Neural cell (in vitro differentiated cells): ENCODE data around the gene TMEM164. TPM values are rescaled to one million over a fixed set of nuclear protein-coding genes. Genes with fewer than 3 reads are reported as not detected.

Source experiments
- H2AFZ ChIP-seq: fragments of 200-600, 300-800 bp; sonication (generic), shearing (Covaris generic); 2 replicates; pipeline ENCODE4 v1.6.0; 2014; ENCODE audit warnings: low read depth, mild to moderate bottlenecking, antibody characterized with exemption, low read length, moderate library complexity
- H3F3A ChIP-seq: fragments of 200-600 bp; shearing (Covaris generic); 2 replicates; pipeline ENCODE4 v1.6.1; 2016; ENCODE audit warnings: mild to moderate bottlenecking, moderate library complexity, mixed read lengths, antibody characterized with exemption, low read length; ENCODE audit not compliant: insufficient read depth, poor library complexity, severe bottlenecking
- H3K27ac ChIP-seq: fragments of 200-600, 300-800 bp; sonication (generic), shearing (Covaris generic); 2 replicates; pipeline ENCODE4 v1.5.1; 2014; ENCODE audit warnings: mild to moderate bottlenecking, low read length, moderate library complexity
- H3K27me3 ChIP-seq: fragments of 300-800, 200-600 bp; sonication (generic), shearing (Covaris generic); 2 replicates; pipeline ENCODE4 v1.6.0; 2014; ENCODE audit warnings: mild to moderate bottlenecking, low read depth, low read length, moderate library complexity; ENCODE audit not compliant: insufficient read depth
- H3K36me3 ChIP-seq: fragments of 300-800, 200-600 bp; sonication (generic), shearing (Covaris generic); 2 replicates; pipeline ENCODE4 v1.5.1; 2014; ENCODE audit warnings: mild to moderate bottlenecking, antibody characterized with exemption, low read length, moderate library complexity; ENCODE audit not compliant: insufficient read depth
- H3K4me2 ChIP-seq: fragments of 300-800, 200-600 bp; sonication (generic), shearing (Covaris generic); 2 replicates; pipeline ENCODE4 v1.6.0; 2014; ENCODE audit warnings: mild to moderate bottlenecking, low read length
- H3K4me3 ChIP-seq: fragments of 300-800, 200-600 bp; sonication (generic), shearing (Covaris generic); 2 replicates; pipeline ENCODE4 v1.5.1; 2014; ENCODE audit warnings: mild to moderate bottlenecking, low read length, moderate library complexity
- H3K79me2 ChIP-seq: fragments of 200-600 bp; shearing (Covaris generic); replicated peaks from 2 replicates; pipeline ENCODE4 v1.6.0; 2014; ENCODE audit warnings: mild to moderate bottlenecking, low read length, moderate library complexity; ENCODE audit not compliant: insufficient read depth
- H3K9ac ChIP-seq: fragments of 300-800, 200-600 bp; sonication (generic), shearing (Covaris generic); 2 replicates; pipeline ENCODE4 v1.6.1; 2016; ENCODE audit warnings: mild to moderate bottlenecking, low read length, mixed read lengths
- H3K9me2 ChIP-seq: fragments of 200-600 bp; shearing (Covaris generic); 2 replicates; pipeline ENCODE4 v1.6.1; 2016; ENCODE audit warnings: mild to moderate bottlenecking, low read length, mixed read lengths; ENCODE audit not compliant: insufficient read depth
- H3K9me3 ChIP-seq: fragments of 200-600, 300-800 bp; sonication (generic), shearing (Covaris generic); 2 replicates; pipeline ENCODE4 v1.6.1; 2016; ENCODE audit warnings: mild to moderate bottlenecking, mixed run types, low read length, moderate library complexity, mixed read lengths
- H4K20me1 ChIP-seq: fragments of 200-600 bp; shearing (Covaris generic); 2 replicates; pipeline ENCODE4 v1.6.1; 2016; ENCODE audit warnings: mild to moderate bottlenecking, mixed run types; ENCODE audit not compliant: insufficient read depth
- EP300 ChIP-seq: fragments of 450-650 bp; conservative IDR thresholded peaks from 2 replicates; pipeline ENCODE4 v1.6.1; 2014; ENCODE audit warnings: antibody characterized with exemption, mild to moderate bottlenecking, moderate library complexity; ENCODE audit not compliant: poor library complexity, severe bottlenecking
- EZH2 ChIP-seq: fragments of 200-600, 300-800 bp; shearing (Covaris generic), sonication (generic); IDR thresholded peaks from 2 replicates; pipeline ENCODE4 v1.6.1; 2014; ENCODE audit warnings: antibody characterized with exemption, low read length, borderline replicate concordance, mild to moderate bottlenecking; ENCODE audit not compliant: insufficient read depth, poor library complexity, severe bottlenecking
- MXI1 ChIP-seq: fragments of 450-650 bp; conservative IDR thresholded peaks from 2 replicates; pipeline ENCODE4 v1.6.1; 2014; ENCODE audit warnings: antibody characterized with exemption, mild to moderate bottlenecking; ENCODE audit not compliant: poor library complexity, severe bottlenecking
- POLR2AphosphoS5 ChIP-seq: IDR thresholded peaks from 2 replicates; pipeline ENCODE4 v1.6.1; 2012
- RAD21 ChIP-seq: fragments of 450-650 bp; conservative IDR thresholded peaks from 2 replicates; pipeline ENCODE4 v1.6.1; 2014; ENCODE audit warnings: antibody characterized with exemption, mild to moderate bottlenecking, moderate library complexity
- REST ChIP-seq: IDR thresholded peaks from 2 replicates; pipeline ENCODE4 v1.6.1; 2012; ENCODE audit warnings: borderline replicate concordance
- SMC3 ChIP-seq: fragments of 450-650 bp; conservative IDR thresholded peaks from 2 replicates; pipeline ENCODE4 v1.6.1; 2014; ENCODE audit warnings: antibody characterized with exemption, mild to moderate bottlenecking, moderate library complexity; ENCODE audit not compliant: poor library complexity
- TAF1 ChIP-seq: IDR thresholded peaks from 2 replicates; pipeline ENCODE4 v1.6.1; 2012; ENCODE audit warnings: low read depth
- polyA plus RNA-seq: library from polyadenylated mRNA; depleted of rRNA; stranded (reverse); fragments of >200 nt; gene quantifications from 2 replicates; pipeline ENCODE4 v1.2.3, GENCODE V29; 2014
- TF ChIP-seq, protein P1 (sequence below): fragments of 450-650 bp; IDR thresholded peaks from 2 replicates; pipeline ENCODE4 v1.5.1; 2014; ENCODE audit warnings: antibody characterized with exemption, mild to moderate bottlenecking, moderate library complexity; ENCODE audit not compliant: poor library complexity, severe bottlenecking

The TMEM164 gene
- polyA plus RNA-seq, 1 donor from 2014 or later = 52.8 TPM

DNA sequence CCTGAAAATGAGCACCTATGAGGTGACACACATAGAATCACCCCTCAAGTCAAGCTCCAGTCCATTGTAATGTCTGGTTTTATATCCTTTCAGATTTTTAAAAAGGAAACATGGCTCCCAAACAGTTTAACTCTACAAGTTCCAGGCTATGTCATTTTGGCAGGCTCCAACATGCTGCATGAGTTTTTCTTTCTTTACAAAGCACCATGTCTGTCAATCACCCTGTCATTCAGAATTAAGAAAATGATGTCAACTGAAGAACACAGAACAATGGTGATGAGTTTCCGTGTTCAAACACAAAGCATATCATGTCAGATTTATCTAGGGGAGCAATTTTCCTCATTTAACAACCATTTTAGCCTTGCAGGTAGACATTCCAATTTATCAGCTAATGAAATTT, 208.4 kb downstream of the TMEM164 start:
- H3K4me3 ChIP-seq = no peak overlapping the region
- no peaks in the 10 kb centered on the region for H3K79me2 ChIP-seq
- no peaks in the 10 kb centered on the region for H3K27me3 ChIP-seq
- H3K9me2 ChIP-seq = no peaks in the 10 kb centered on the region
- H3F3A ChIP-seq = no peaks in the 10 kb centered on the region
- no peaks in the 10 kb centered on the region for H4K20me1 ChIP-seq
- H3K27ac ChIP-seq = no peak overlapping the region
- no peak overlapping the region for H2AFZ ChIP-seq
- H3K9me3 ChIP-seq = no peaks in the 10 kb centered on the region
- H3K36me3 ChIP-seq = no peaks in the 10 kb centered on the region
- H3K4me2 ChIP-seq = no peak overlapping the region
- no peak overlapping the region for H3K9ac ChIP-seq
- TF ChIP-seq EP300 = no peak
- no peak for TF ChIP-seq MXI1
- TF ChIP-seq SMC3 = no peak
- TF ChIP-seq TAF1 = no peak
- TF ChIP-seq, protein P1, sequence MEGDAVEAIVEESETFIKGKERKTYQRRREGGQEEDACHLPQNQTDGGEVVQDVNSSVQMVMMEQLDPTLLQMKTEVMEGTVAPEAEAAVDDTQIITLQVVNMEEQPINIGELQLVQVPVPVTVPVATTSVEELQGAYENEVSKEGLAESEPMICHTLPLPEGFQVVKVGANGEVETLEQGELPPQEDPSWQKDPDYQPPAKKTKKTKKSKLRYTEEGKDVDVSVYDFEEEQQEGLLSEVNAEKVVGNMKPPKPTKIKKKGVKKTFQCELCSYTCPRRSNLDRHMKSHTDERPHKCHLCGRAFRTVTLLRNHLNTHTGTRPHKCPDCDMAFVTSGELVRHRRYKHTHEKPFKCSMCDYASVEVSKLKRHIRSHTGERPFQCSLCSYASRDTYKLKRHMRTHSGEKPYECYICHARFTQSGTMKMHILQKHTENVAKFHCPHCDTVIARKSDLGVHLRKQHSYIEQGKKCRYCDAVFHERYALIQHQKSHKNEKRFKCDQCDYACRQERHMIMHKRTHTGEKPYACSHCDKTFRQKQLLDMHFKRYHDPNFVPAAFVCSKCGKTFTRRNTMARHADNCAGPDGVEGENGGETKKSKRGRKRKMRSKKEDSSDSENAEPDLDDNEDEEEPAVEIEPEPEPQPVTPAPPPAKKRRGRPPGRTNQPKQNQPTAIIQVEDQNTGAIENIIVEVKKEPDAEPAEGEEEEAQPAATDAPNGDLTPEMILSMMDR = no peak
- no peak for TF ChIP-seq REST
- TF ChIP-seq EZH2 = no peak
- no peak for TF ChIP-seq RAD21
- TF ChIP-seq POLR2AphosphoS5 = no peak

DNA sequence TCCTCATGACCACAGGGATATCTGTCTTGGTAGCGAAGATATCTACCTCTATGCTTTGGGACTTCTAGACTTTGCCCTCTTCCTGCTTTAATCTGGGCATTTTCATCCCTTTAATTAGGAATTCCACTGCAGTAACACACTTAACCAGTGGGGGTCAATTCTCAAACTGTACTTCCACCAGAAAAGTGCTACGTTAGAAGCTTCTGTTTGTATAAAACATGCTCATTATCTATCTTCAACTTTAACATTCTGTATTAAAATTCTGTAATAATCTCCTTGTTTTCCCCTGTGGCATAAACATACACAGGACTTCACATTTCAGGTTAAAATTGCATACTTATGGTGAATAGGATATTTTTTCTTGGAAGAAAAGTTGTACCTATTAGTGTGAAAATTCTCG, 209.4 kb downstream of the TMEM164 start:
- Histone ChIP-seq H2AFZ (no peak overlapping the region), H3K4me2 (no peak overlapping the region), H3K27me3 (no peaks in the 10 kb centered on the region), H3K27ac (no peak overlapping the region), H3K36me3 (no peaks in the 10 kb centered on the region), H4K20me1 (no peaks in the 10 kb centered on the region), H3K9me3 (no peaks in the 10 kb centered on the region), H3K79me2 (no peaks in the 10 kb centered on the region), H3K9me2 (no peaks in the 10 kb centered on the region), H3K9ac (no peak overlapping the region), H3K4me3 (no peak overlapping the region), H3F3A (no peaks in the 10 kb centered on the region)
- no peak for TF ChIP-seq TAF1
- TF ChIP-seq, protein P1 = no peak
- no peak for TF ChIP-seq RAD21
- no peak for TF ChIP-seq REST
- TF ChIP-seq MXI1 = no peak
- TF ChIP-seq EZH2 = no peak
- TF ChIP-seq SMC3 = no peak
- no peak for TF ChIP-seq POLR2AphosphoS5
- TF ChIP-seq EP300 = no peak
